ENCODE measurements around the gene MDM2.

- TF ChIP-seq CTCF (IDR thresholded peaks at IDR 0.05) (no peak), POLR2A (IDR thresholded peaks at IDR 0.05) (no peak)
Measured at GRCh38 chr12:68856510-68856909, 48.5 kb downstream of the MDM2 start.
